Cardiac septum (tissue), 1 donor: Measurements from ENCODE around the gene SLC35G1. TPM values are rescaled to one million over a fixed set of nuclear protein-coding genes. Genes with fewer than 3 reads are reported as not detected.

Experiments
- DNase-seq: peaks from one replicate; pipeline ENCODE4 v3.0.0-alpha.2; 2020; ENCODE audit warnings: low spot score
- intact Hi-C: fragments of 100-400 bp; cut with DNase I; formaldehyde crosslinking; loops from one replicate; pipeline ENCODE4 v1.14.0; 2022
- total RNA-seq: library from RNA; stranded (reverse); fragmentation: NEBNext Ultra II Directional; extraction: Animal tissue kit (Norgen Biotek cat#: 25700); gene quantifications from one replicate; pipeline ENCODE4 v1.2.1, GENCODE V29; 2021
- donor health status: DM: no; HTN: no; CAD: no.

Gene SLC35G1
- total RNA-seq, 1 donor from 2014 or later: 2.8 TPM

DNA sequence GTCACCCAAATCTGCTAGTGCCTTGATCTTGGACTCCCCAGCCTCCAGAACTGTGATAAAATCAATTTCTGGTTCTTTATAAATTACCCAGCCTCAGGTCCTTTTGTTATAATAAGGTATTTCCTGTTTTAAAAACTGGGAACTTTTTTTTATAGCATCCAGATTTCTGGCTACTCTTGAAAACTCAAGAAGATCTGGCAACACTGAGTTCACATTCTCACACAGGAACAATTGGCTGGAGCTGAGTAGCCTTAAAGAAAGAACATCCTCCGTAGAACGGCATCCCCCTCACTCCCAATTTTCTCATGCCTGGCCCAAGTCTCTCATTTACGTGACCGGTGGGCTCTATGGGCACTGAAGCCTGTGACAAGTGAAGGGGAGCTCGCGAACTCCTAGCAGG, 47.1 kb downstream of the SLC35G1 start:
- intact Hi-C loops: no loop called here
- no peak for DNase-seq

DNA sequence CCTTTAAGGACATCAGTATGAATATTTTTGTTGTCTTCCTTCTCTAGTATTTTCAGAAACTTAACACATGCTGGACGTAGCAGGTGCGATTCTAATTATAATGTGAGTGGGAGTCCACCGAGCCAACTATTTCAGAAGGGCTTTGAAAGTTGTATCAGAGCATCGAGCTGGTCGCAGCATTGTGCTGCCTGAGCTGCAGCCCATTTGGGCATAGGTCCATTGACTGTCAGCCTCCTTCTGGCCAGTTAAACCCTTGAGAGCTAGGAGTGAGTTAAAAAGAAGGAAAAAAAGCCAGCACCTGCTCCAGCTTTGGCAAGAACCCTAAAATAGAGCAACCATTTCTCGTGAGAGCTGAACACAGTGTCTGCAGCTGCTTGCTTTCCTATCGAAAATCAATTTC, 47.8 kb downstream of the SLC35G1 start:
- intact Hi-C loops: no loop called here
- no peak for DNase-seq

- intact Hi-C loops: loop anchor here (2.0 to 5.0 kb wide), 2 partner anchors 47 to 186 kb away; partner anchors contain the start of gene PLCE1
- no peak for DNase-seq
Observed at GRCh38 chr10:93945819-93946218, 52.0 kb downstream of the SLC35G1 start.

DNA sequence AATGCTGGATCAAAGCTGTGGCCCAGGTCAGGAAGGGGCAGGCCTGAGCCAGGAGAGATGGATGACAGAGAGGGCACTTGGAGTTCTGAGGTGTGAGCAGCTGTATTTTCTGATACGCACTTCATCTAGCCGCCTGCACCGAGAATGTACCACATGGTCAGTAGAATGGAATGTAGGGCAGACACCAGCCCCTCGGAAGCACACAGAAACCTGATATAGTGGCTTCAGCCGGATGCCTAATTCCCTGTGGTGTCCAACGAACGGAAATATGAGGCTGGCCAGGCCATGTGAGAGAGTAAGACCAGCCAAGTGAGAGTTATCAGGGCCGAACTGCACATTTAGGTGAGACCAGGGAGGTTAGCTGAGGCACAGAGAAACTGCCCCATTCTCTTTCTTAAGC, 53.3 kb downstream of the SLC35G1 start:
- peak; percentile 84 for DNase-seq
- intact Hi-C loops: loop anchor here (2.0 to 5.0 kb wide), 2 partner anchors 46 to 185 kb away; partner anchors contain the start of gene PLCE1

- intact Hi-C loops: loop anchor here (2.0 to 5.0 kb wide), 2 partner anchors 45 to 185 kb away; partner anchors contain the start of gene PLCE1
Observed at GRCh38 chr10:93947524-93947923, 53.7 kb downstream of the SLC35G1 start.

DNA sequence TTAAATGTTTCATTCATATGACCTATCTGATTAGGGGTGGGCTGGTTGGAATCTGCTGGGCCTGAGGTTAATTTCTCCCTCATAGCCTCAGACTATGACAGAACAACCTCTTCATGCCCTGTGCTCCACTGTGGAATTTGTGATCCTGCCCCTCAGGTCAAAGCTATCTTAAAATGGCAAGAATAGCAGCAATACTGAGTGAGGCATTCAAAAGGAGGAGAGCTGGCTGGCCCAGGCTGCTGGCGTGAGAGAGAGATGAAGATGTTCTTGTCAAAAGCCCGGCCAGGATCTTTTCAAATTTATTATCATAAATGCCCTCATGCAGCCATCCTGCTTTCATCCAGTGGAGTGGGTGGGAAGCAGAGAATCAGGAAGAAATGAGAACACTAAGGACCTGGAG, 58.1 kb downstream of the SLC35G1 start:
- no peak for DNase-seq
- intact Hi-C loops: no loop called here

More at GRCh38 chr10:93947524-93947923, 53.7 kb downstream of the SLC35G1 start:
- DNase-seq: no peak

Other genes starting within 250 kb of the SLC35G1 start
- gene FRA10AC1, start 191.4 kb upstream of the SLC35G1 start, total RNA-seq: 21.1 TPM
- not detected for gene LGI1, start 136.0 kb upstream of the SLC35G1 start, total RNA-seq
- gene PLCE1, start 100.0 kb downstream of the SLC35G1 start, total RNA-seq: 51.5 TPM